Measurements from ENCODE around the gene SGCB.

SGCB gene

GRCh38 chr4:52016981-52017380, 21.1 kb downstream of the SGCB start:
- Histone ChIP-seq H3K9me3 (ENCODE audit: control insufficient read depth, insufficient read depth, low read length) (no peaks in the 10 kb centered on the region), H3K4me3 (ENCODE audit: low read depth, low read length) (no peak overlapping the region), H3K27me3 (ENCODE audit: control insufficient read depth, insufficient read depth, low read length) (no peaks in the 10 kb centered on the region), H3K4me1 (ENCODE audit: control insufficient read depth, insufficient read depth, low read length) (no peaks in the 10 kb centered on the region), H3K36me3 (ENCODE audit: control insufficient read depth, insufficient read depth, low read length) (no peaks in the 10 kb centered on the region), H3K9ac (ENCODE audit: low read depth, low read length) (no peak overlapping the region)

GRCh38 chr4:52015366-52015765, 22.7 kb downstream of the SGCB start:
- Histone ChIP-seq H3K4me1 (ENCODE audit: control insufficient read depth, insufficient read depth, low read length) (no peaks in the 10 kb centered on the region), H3K4me3 (ENCODE audit: low read depth, low read length) (no peak overlapping the region), H3K27me3 (ENCODE audit: control insufficient read depth, insufficient read depth, low read length) (no peaks in the 10 kb centered on the region), H3K9me3 (ENCODE audit: control insufficient read depth, insufficient read depth, low read length) (no peaks in the 10 kb centered on the region), H3K9ac (ENCODE audit: low read depth, low read length) (no peak overlapping the region), H3K36me3 (ENCODE audit: control insufficient read depth, insufficient read depth, low read length) (no peaks in the 10 kb centered on the region)

GRCh38 chr4:52014903-52015302, 23.2 kb downstream of the SGCB start:
- H3K9ac ChIP-seq (ENCODE audit: low read depth, low read length): no peak overlapping the region
- H3K27me3 ChIP-seq (ENCODE audit: control insufficient read depth, insufficient read depth, low read length): no peaks in the 10 kb centered on the region
- no peak overlapping the region for H3K4me3 ChIP-seq (ENCODE audit: low read depth, low read length)
- no peaks in the 10 kb centered on the region for H3K9me3 ChIP-seq (ENCODE audit: control insufficient read depth, insufficient read depth, low read length)
- no peaks in the 10 kb centered on the region for H3K36me3 ChIP-seq (ENCODE audit: control insufficient read depth, insufficient read depth, low read length)
- no peaks in the 10 kb centered on the region for H3K4me1 ChIP-seq (ENCODE audit: control insufficient read depth, insufficient read depth, low read length)

DNA sequence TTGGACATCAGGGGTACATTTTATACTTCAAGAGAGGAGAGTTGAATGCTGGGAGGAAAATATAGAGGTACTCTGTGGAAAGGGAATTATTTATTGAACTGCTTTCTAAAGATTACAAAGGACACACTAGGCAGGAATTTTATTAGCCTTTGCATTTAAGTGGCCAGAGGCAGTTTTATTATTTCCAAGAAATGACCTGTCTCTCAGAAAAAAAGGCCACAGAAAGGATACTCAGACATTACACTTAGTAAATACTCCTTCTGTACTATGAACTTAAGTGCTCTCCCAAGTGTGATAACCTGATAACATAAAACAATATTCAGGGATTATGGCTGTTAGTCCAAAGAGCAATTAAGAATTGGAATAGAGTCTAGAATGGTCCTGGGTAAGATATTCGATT, 25.4 kb downstream of the SGCB start:
- no peaks in the 10 kb centered on the region for H3K27me3 ChIP-seq (ENCODE audit: control insufficient read depth, insufficient read depth, low read length)
- no peaks in the 10 kb centered on the region for H3K4me1 ChIP-seq (ENCODE audit: control insufficient read depth, insufficient read depth, low read length)
- H3K9ac ChIP-seq (ENCODE audit: low read depth, low read length): no peak overlapping the region
- no peaks in the 10 kb centered on the region for H3K9me3 ChIP-seq (ENCODE audit: control insufficient read depth, insufficient read depth, low read length)
- H3K4me3 ChIP-seq (ENCODE audit: low read depth, low read length): no peak overlapping the region
- no peaks in the 10 kb centered on the region for H3K36me3 ChIP-seq (ENCODE audit: control insufficient read depth, insufficient read depth, low read length)

GRCh38 chr4:52010986-52011385, 27.1 kb downstream of the SGCB start:
- no peaks in the 10 kb centered on the region for H3K4me1 ChIP-seq (ENCODE audit: control insufficient read depth, insufficient read depth, low read length)
- no peak overlapping the region for H3K4me3 ChIP-seq (ENCODE audit: low read depth, low read length)
- no peaks in the 10 kb centered on the region for H3K9me3 ChIP-seq (ENCODE audit: control insufficient read depth, insufficient read depth, low read length)
- no peak overlapping the region for H3K9ac ChIP-seq (ENCODE audit: low read depth, low read length)
- H3K27me3 ChIP-seq (ENCODE audit: control insufficient read depth, insufficient read depth, low read length): no peaks in the 10 kb centered on the region
- H3K36me3 ChIP-seq (ENCODE audit: control insufficient read depth, insufficient read depth, low read length): no peaks in the 10 kb centered on the region

GRCh38 chr4:52006887-52007286, 31.2 kb downstream of the SGCB start:
- Histone ChIP-seq H3K9me3 (ENCODE audit: control insufficient read depth, insufficient read depth, low read length) (no peaks in the 10 kb centered on the region), H3K36me3 (ENCODE audit: control insufficient read depth, insufficient read depth, low read length) (no peaks in the 10 kb centered on the region), H3K9ac (ENCODE audit: low read depth, low read length) (no peak overlapping the region), H3K4me1 (ENCODE audit: control insufficient read depth, insufficient read depth, low read length) (no peaks in the 10 kb centered on the region), H3K4me3 (ENCODE audit: low read depth, low read length) (no peak overlapping the region), H3K27me3 (ENCODE audit: control insufficient read depth, insufficient read depth, low read length) (no peaks in the 10 kb centered on the region)

DNA sequence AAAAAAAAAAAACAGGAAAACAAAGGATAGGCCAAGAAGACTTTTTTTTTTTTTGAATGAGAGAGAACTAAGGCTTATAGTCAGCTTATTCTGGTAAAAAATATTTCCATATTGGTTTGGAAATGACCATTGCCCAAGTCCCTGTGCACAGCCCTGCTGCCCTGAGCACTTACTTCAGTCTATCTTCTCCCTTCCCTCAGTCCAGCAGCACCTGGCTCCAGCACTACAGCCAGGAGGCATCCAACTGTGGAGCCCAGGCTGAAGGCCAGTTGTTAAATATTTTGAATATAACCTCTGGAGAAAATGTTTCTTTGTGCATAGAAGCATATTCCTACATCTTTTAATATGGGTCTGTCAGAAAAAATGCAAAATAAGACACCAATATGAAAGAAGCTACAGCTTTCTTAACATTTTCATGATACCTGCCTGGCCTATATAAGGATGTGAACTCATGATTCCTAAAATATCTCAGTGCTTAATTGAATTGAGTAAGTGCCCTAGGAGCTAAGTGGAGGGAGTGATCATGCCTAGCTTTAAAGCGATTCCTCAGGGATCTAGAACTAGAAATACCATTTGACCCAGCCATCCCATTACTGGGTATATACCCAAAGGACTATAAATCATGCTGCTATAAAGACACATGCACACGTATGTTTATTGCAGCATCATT, 32.4 kb downstream of the SGCB start:
- H3K36me3 ChIP-seq (ENCODE audit: control insufficient read depth, insufficient read depth, low read length): no peaks in the 10 kb centered on the region
- H3K27me3 ChIP-seq (ENCODE audit: control insufficient read depth, insufficient read depth, low read length): no peaks in the 10 kb centered on the region
- H3K9me3 ChIP-seq (ENCODE audit: control insufficient read depth, insufficient read depth, low read length): no peaks in the 10 kb centered on the region
- no peaks in the 10 kb centered on the region for H3K4me1 ChIP-seq (ENCODE audit: control insufficient read depth, insufficient read depth, low read length)
- H3K9ac ChIP-seq (ENCODE audit: low read depth, low read length): no peak overlapping the region
- H3K4me3 ChIP-seq (ENCODE audit: low read depth, low read length): no peak overlapping the region

DNA sequence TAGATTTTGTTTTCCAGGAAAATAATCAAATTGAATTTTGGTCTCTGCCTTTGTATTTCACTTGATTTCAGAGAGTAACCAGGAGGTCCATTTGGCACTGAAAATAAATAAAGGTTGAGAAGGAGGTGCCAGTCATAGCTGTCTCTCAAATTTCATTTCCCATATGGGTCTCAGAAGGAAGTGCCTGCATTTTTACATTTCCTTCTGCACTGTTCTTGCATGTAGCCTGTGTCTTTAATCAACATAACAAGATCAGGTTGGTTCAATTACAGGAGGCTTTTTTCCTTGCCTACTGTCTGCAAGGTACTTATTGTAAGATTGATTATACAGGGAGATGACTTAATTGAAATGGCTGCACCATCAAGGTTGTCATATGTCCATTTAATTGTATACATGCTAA, 33.7 kb downstream of the SGCB start:
- no peaks in the 10 kb centered on the region for H3K9me3 ChIP-seq (ENCODE audit: control insufficient read depth, insufficient read depth, low read length)
- H3K4me3 ChIP-seq (ENCODE audit: low read depth, low read length): no peak overlapping the region
- H3K9ac ChIP-seq (ENCODE audit: low read depth, low read length): no peak overlapping the region
- H3K36me3 ChIP-seq (ENCODE audit: control insufficient read depth, insufficient read depth, low read length): no peaks in the 10 kb centered on the region
- H3K27me3 ChIP-seq (ENCODE audit: control insufficient read depth, insufficient read depth, low read length): no peaks in the 10 kb centered on the region
- no peaks in the 10 kb centered on the region for H3K4me1 ChIP-seq (ENCODE audit: control insufficient read depth, insufficient read depth, low read length)

GRCh38 chr4:52001616-52002015, 36.5 kb downstream of the SGCB start:
- no peaks in the 10 kb centered on the region for H3K4me1 ChIP-seq (ENCODE audit: control insufficient read depth, insufficient read depth, low read length)
- no peak overlapping the region for H3K9ac ChIP-seq (ENCODE audit: low read depth, low read length)
- no peaks in the 10 kb centered on the region for H3K36me3 ChIP-seq (ENCODE audit: control insufficient read depth, insufficient read depth, low read length)
- H3K27me3 ChIP-seq (ENCODE audit: control insufficient read depth, insufficient read depth, low read length): no peaks in the 10 kb centered on the region
- no peaks in the 10 kb centered on the region for H3K9me3 ChIP-seq (ENCODE audit: control insufficient read depth, insufficient read depth, low read length)
- H3K4me3 ChIP-seq (ENCODE audit: low read depth, low read length): no peak overlapping the region

DNA sequence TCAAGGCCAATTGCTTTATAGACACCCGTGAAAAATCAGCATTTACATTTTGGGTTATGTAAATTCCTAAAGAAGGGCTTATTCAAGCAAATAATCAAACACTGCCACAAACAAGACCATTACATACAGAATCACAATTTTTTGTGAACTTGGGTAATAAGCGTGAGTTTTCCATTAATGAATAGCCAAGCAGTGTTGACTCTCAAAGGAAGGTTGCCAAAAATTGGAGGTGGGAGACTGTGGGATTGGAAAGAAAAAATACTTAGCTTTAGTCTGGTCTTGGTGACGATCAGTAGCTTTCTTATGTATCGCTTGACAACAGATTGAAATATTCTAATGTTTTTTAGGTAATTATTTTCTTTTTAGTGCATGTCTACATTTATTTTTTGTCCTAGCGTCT, 38.8 kb downstream of the SGCB start:
- H3K27me3 ChIP-seq (ENCODE audit: control insufficient read depth, insufficient read depth, low read length): no peaks in the 10 kb centered on the region
- H3K4me1 ChIP-seq (ENCODE audit: control insufficient read depth, insufficient read depth, low read length): no peaks in the 10 kb centered on the region
- no peaks in the 10 kb centered on the region for H3K9me3 ChIP-seq (ENCODE audit: control insufficient read depth, insufficient read depth, low read length)
- no peaks in the 10 kb centered on the region for H3K36me3 ChIP-seq (ENCODE audit: control insufficient read depth, insufficient read depth, low read length)
- H3K9ac ChIP-seq (ENCODE audit: low read depth, low read length): no peak overlapping the region
- H3K4me3 ChIP-seq (ENCODE audit: low read depth, low read length): no peak overlapping the region

DNA sequence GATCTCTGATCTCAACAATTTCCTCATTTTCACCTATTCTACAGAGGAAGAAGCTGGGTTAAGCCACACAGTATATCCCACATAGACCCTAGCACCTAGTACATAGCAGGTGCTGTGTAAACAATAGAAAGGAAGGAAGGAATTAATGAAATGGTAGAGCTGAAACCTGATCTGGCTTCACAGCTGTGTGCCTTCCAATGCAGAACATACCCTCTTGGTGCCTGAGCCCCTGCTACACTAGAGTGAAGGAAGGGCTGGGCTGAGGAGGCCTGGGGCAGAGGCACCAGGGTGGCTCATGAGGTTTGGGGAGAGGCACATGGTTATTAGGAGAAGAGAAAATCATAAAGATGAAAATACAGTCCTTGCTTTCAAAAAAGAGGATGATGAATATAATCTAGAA, 39.3 kb downstream of the SGCB start:
- no peak overlapping the region for H3K9ac ChIP-seq (ENCODE audit: low read depth, low read length)
- H3K4me1 ChIP-seq (ENCODE audit: control insufficient read depth, insufficient read depth, low read length): no peaks in the 10 kb centered on the region
- H3K36me3 ChIP-seq (ENCODE audit: control insufficient read depth, insufficient read depth, low read length): no peaks in the 10 kb centered on the region
- no peaks in the 10 kb centered on the region for H3K9me3 ChIP-seq (ENCODE audit: control insufficient read depth, insufficient read depth, low read length)
- no peak overlapping the region for H3K4me3 ChIP-seq (ENCODE audit: low read depth, low read length)
- H3K27me3 ChIP-seq (ENCODE audit: control insufficient read depth, insufficient read depth, low read length): no peaks in the 10 kb centered on the region

DNA sequence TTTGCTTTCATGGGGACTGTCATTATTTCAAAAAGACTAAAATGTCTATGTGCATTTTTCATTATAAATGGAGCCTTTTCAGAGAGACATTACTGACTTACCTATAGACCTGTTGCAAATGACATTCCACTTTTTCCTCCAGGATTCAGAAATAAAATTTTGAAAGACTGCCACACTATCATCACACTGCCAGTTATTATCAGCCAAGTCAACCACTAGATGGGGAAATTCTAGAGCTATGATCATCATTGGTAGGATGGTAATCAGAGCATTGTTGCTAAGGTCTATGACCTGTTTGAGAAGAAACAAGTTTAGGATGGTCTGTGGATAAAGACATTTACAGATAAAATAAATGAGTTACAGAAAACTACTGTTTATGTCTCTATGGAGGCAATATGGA, 40.5 kb downstream of the SGCB start:
- Histone ChIP-seq H3K9me3 (ENCODE audit: control insufficient read depth, insufficient read depth, low read length) (no peaks in the 10 kb centered on the region), H3K4me1 (ENCODE audit: control insufficient read depth, insufficient read depth, low read length) (no peaks in the 10 kb centered on the region), H3K27me3 (ENCODE audit: control insufficient read depth, insufficient read depth, low read length) (no peaks in the 10 kb centered on the region), H3K9ac (ENCODE audit: low read depth, low read length) (no peak overlapping the region), H3K4me3 (ENCODE audit: low read depth, low read length) (no peak overlapping the region), H3K36me3 (ENCODE audit: control insufficient read depth, insufficient read depth, low read length) (no peaks in the 10 kb centered on the region)

Measured in iPS-15b (cell line).